H9 (cell line): Measurements from ENCODE around the gene TMCC3. TPM values are rescaled to one million over a fixed set of nuclear protein-coding genes. Genes with fewer than 3 reads are reported as not detected.
A peak's percentile ranks its signal among the peaks of the same experiment; 100 is the strongest.

Experiments
- DNase-seq: peaks from one replicate; pipeline ENCODE4 v3.0.0-alpha.2; 2017
- H2AFZ ChIP-seq: one replicate; pipeline ENCODE4 v1.6.1; 2013; ENCODE audit warnings: mild to moderate bottlenecking, low read length, control low read depth, moderate library complexity
- H2AK5ac ChIP-seq: 2 replicates; pipeline ENCODE4 v1.6.1; 2013; ENCODE audit warnings: low read length, control low read depth, mixed read lengths; ENCODE audit not compliant: insufficient read length
- H2BK120ac ChIP-seq: one replicate; pipeline ENCODE4 v1.6.1; 2013; ENCODE audit warnings: low read depth, mild to moderate bottlenecking, low read length, control low read depth, inconsistent platforms; ENCODE audit not compliant: poor library complexity, severe bottlenecking
- H2BK12ac ChIP-seq: 2 replicates; pipeline ENCODE4 v1.6.1; 2013; ENCODE audit warnings: low read length, control low read depth, mixed read lengths, low read depth; ENCODE audit not compliant: insufficient read length
- H2BK15ac ChIP-seq: 2 replicates; pipeline ENCODE4 v1.6.1; 2013; ENCODE audit warnings: low read depth, low read length, control low read depth
- H2BK20ac ChIP-seq: one replicate; pipeline ENCODE4 v1.6.1; 2013; ENCODE audit warnings: low read depth, mild to moderate bottlenecking, low read length, control low read depth, inconsistent platforms; ENCODE audit not compliant: poor library complexity, severe bottlenecking
- H2BK5ac ChIP-seq: 2 replicates; pipeline ENCODE4 v1.6.1; 2013; ENCODE audit warnings: low read length, control low read depth, mixed read lengths; ENCODE audit not compliant: insufficient read length
- H3K14ac ChIP-seq: 2 replicates; pipeline ENCODE4 v1.6.1; 2013; ENCODE audit warnings: low read length, control low read depth; ENCODE audit not compliant: insufficient read depth
- H3K18ac ChIP-seq: 2 replicates; pipeline ENCODE4 v1.6.1; 2013; ENCODE audit warnings: low read depth, mild to moderate bottlenecking, mixed read lengths, low read length, control low read depth; ENCODE audit not compliant: insufficient read length
- H3K23ac ChIP-seq: 2 replicates; pipeline ENCODE4 v1.6.1; 2013; ENCODE audit warnings: low read length, control low read depth, mixed read lengths, low read depth; ENCODE audit not compliant: insufficient read length
- H3K23me2 ChIP-seq: 2 replicates; pipeline ENCODE4 v1.6.1; 2013; ENCODE audit warnings: low read depth, mild to moderate bottlenecking, mixed read lengths, low read length, control low read depth; ENCODE audit not compliant: insufficient read length, poor library complexity, severe bottlenecking
- H3K27ac ChIP-seq: 2 replicates; pipeline ENCODE4 v1.5.1; 2013; ENCODE audit warnings: low read length, control low read depth, mixed read lengths, low read depth; ENCODE audit not compliant: insufficient read length
- H3K27me3 ChIP-seq: 2 replicates; pipeline ENCODE4 v1.6.1; 2013; ENCODE audit warnings: low read length, control low read depth, inconsistent platforms; ENCODE audit not compliant: insufficient read depth
- H3K4ac ChIP-seq: 2 replicates; pipeline ENCODE4 v1.6.1; 2013; ENCODE audit warnings: low read depth, mild to moderate bottlenecking, control low read depth, inconsistent platforms, low read length, moderate library complexity
- H3K4me1 ChIP-seq: 2 replicates; pipeline ENCODE4 v1.6.1; 2013; ENCODE audit warnings: low read length, control low read depth, inconsistent platforms; ENCODE audit not compliant: insufficient read depth
- H3K4me2 ChIP-seq: 2 replicates; pipeline ENCODE4 v1.6.1; 2013; ENCODE audit warnings: low read length, control low read depth, mixed read lengths; ENCODE audit not compliant: insufficient read length, insufficient read depth
- H3K56ac ChIP-seq: 2 replicates; pipeline ENCODE4 v1.6.1; 2013; ENCODE audit warnings: low read depth, mild to moderate bottlenecking, mixed read lengths, low read length, control low read depth; ENCODE audit not compliant: insufficient read length
- H3K79me1 ChIP-seq: 2 replicates; pipeline ENCODE4 v1.6.1; 2013; ENCODE audit warnings: low read depth, mild to moderate bottlenecking, moderate library complexity, low read length, control low read depth, inconsistent platforms; ENCODE audit not compliant: insufficient read depth, poor library complexity, severe bottlenecking
- H3K79me2 ChIP-seq: 2 replicates; pipeline ENCODE4 v1.6.1; 2013; ENCODE audit warnings: low read length, control low read depth, inconsistent platforms; ENCODE audit not compliant: insufficient read depth
- H3K9ac ChIP-seq: 2 replicates; pipeline ENCODE4 v1.6.1; 2013; ENCODE audit warnings: low read length, control low read depth, mixed read lengths; ENCODE audit not compliant: insufficient read length; ENCODE audit errors: extremely low read depth
- H3K9me3 ChIP-seq: one replicate; pipeline ENCODE4 v1.6.1; 2013; ENCODE audit warnings: low read depth, low read length, inconsistent platforms; ENCODE audit not compliant: control insufficient read depth
- H3T11ph ChIP-seq: one replicate; pipeline ENCODE4 v1.6.1; 2013; ENCODE audit warnings: mild to moderate bottlenecking, low read length, control low read depth, inconsistent platforms
- H4K20me1 ChIP-seq: one replicate; pipeline ENCODE4 v1.6.1; 2013; ENCODE audit not compliant: control insufficient read depth, insufficient read length, insufficient read depth
- H4K5ac ChIP-seq: 2 replicates; pipeline ENCODE4 v1.6.1; 2013; ENCODE audit warnings: low read depth, mild to moderate bottlenecking, mixed read lengths, low read length, control low read depth; ENCODE audit not compliant: insufficient read length
- H4K8ac ChIP-seq: replicated peaks from 2 replicates; pipeline ENCODE4 v1.6.1; 2013; ENCODE audit warnings: low read length, control low read depth, mixed read lengths, low read depth; ENCODE audit not compliant: insufficient read length
- H4K91ac ChIP-seq: 2 replicates; pipeline ENCODE4 v1.6.1; 2013; ENCODE audit warnings: low read depth, mild to moderate bottlenecking, moderate library complexity, mixed read lengths, low read length, control low read depth; ENCODE audit not compliant: insufficient read length
- H3K27ac Mint-ChIP-seq, 3 experiments: 2 replicates in 2 of 3; 3 replicates in 1 of 3; pipeline ENCODE4 v1.8.0; 2020 to 2021; ENCODE audit warnings: mixed read lengths in 3 of 3, mild to moderate bottlenecking in 1 of 3, moderate library complexity in 1 of 3
- H3K27me3 Mint-ChIP-seq: 2 replicates; pipeline ENCODE4 v1.8.0; 2021; ENCODE audit warnings: low read depth, mild to moderate bottlenecking, moderate library complexity, mixed read lengths
- H3K36me3 Mint-ChIP-seq, 3 experiments: 2 replicates in 2 of 3; 3 replicates in 1 of 3; pipeline ENCODE4 v1.8.0; 2020 to 2021; ENCODE audit warnings: low read depth in 3 of 3, mixed read lengths in 3 of 3; ENCODE audit not compliant: insufficient read depth in 1 of 3
- H3K4me1 Mint-ChIP-seq, 2 experiments: 2 replicates each; pipeline ENCODE4 v1.8.0; 2020; ENCODE audit warnings: mixed read lengths in 2 of 2
- H3K4me3 Mint-ChIP-seq, 2 experiments: 2 replicates in 1 of 2; 3 replicates in 1 of 2; pipeline ENCODE4 v1.8.0; 2020 to 2021; ENCODE audit warnings: mild to moderate bottlenecking in 2 of 2, mixed read lengths in 2 of 2, moderate library complexity in 1 of 2
- H3K9me3 Mint-ChIP-seq, 2 experiments: 2 replicates in 1 of 2; 3 replicates in 1 of 2; pipeline ENCODE4 v1.8.0; 2020; ENCODE audit warnings: mild to moderate bottlenecking in 2 of 2, mixed read lengths in 2 of 2, moderate library complexity in 1 of 2
- WGBS: extraction: QIAGEN DNeasy Blood & Tissue Kit; methylation state at CpG from one replicate; pipeline ENCODE4 v1.1.7; 2013; ENCODE audit warnings: missing lambda C conversion rate, low lambda C conversion rate, mixed read lengths; ENCODE audit not compliant: insufficient read length; ENCODE audit errors: extremely low coverage; 5-methylcytosine and 5-hydroxymethylcytosine counted together
- total RNA-seq: library from RNA; stranded (reverse); gene quantifications from 2 replicates; pipeline ENCODE4 v1.2.1, GENCODE V29; 2021
- TF ChIP-seq, protein P1 (sequence below): fragments of 200-600 bp; sonication (generic); conservative IDR thresholded peaks from 3 replicates; pipeline ENCODE4 v1.8.0; 2021; ENCODE audit warnings: antibody characterized with exemption, mild to moderate bottlenecking

TMCC3 gene
- total RNA-seq, 1 experiment from 2014 or later = 0.87 TPM

GRCh38 chr12:94551810-94552209 lies 98.5 kb downstream of the TMCC3 start:
- Histone ChIP-seq H4K20me1 (no peaks in the 10 kb centered on the region), H3K4me1 (no peaks in the 10 kb centered on the region), H2BK120ac (no peak overlapping the region), H3K79me2 (no peaks in the 10 kb centered on the region), H2BK15ac (no peak overlapping the region), H2AK5ac (no peak overlapping the region), H2BK20ac (no peak overlapping the region), H3K23ac (no peak overlapping the region), H3K4me2 (no peak overlapping the region), H4K91ac (no peak overlapping the region), H3T11ph (no peak overlapping the region), H4K8ac (no peak overlapping the region), H2BK5ac (no peak overlapping the region), H3K23me2 (no peaks in the 10 kb centered on the region), H3K9ac (no peak overlapping the region), H3K27me3 (no peaks in the 10 kb centered on the region), H3K9me3 (peaks cover 2% of the 10 kb centered on the region), H2BK12ac (no peak overlapping the region), H2AFZ (no peak overlapping the region), H3K18ac (no peak overlapping the region), H3K27ac (no peak overlapping the region), H3K79me1 (no peaks in the 10 kb centered on the region), H3K14ac (no peak overlapping the region), H3K56ac (no peak overlapping the region), H3K4ac (no peak overlapping the region), H4K5ac (no peak overlapping the region)
- TF ChIP-seq, protein P1, sequence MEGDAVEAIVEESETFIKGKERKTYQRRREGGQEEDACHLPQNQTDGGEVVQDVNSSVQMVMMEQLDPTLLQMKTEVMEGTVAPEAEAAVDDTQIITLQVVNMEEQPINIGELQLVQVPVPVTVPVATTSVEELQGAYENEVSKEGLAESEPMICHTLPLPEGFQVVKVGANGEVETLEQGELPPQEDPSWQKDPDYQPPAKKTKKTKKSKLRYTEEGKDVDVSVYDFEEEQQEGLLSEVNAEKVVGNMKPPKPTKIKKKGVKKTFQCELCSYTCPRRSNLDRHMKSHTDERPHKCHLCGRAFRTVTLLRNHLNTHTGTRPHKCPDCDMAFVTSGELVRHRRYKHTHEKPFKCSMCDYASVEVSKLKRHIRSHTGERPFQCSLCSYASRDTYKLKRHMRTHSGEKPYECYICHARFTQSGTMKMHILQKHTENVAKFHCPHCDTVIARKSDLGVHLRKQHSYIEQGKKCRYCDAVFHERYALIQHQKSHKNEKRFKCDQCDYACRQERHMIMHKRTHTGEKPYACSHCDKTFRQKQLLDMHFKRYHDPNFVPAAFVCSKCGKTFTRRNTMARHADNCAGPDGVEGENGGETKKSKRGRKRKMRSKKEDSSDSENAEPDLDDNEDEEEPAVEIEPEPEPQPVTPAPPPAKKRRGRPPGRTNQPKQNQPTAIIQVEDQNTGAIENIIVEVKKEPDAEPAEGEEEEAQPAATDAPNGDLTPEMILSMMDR = no peak
- no CpG with 5 or more reads among the region's 4 CpGs for WGBS
- H3K4me1 Mint-ChIP-seq = no peaks in the 10 kb centered on the region
- peaks cover 12 to 14% (median 14%) of the 10 kb centered on the region in 3 experiments for H3K36me3 Mint-ChIP-seq
- peaks cover 17% of the 10 kb centered on the region in 2 experiments for H3K9me3 Mint-ChIP-seq
- peaks cover 8% of the 10 kb centered on the region for H3K27me3 Mint-ChIP-seq
- H3K4me3 Mint-ChIP-seq = no peak overlapping the region
- no peak for DNase-seq
- peak overlapping the region in 1 of 3 experiments; percentile 8; a peak in 1 of 7 replicates for H3K27ac Mint-ChIP-seq
